HG03342 (cell line): ENCODE results near the gene DES.

ENCODE experiments used
- ATAC-seq: cut with Tn5 transposase; IDR thresholded peaks from one replicate; pipeline ENCODE4 v1.9.1; 2021; ENCODE audit warnings: mild to moderate bottlenecking, moderate library complexity; ENCODE audit not compliant: unreplicated experiment

The DES gene

GRCh38 chr2:219452361-219453317, 34.5 kb downstream of the DES start:
- ATAC-seq: no peak

GRCh38 chr2:219453671-219454590, 35.8 kb downstream of the DES start:
- no peak for ATAC-seq

- no peak for ATAC-seq
Observed at GRCh38 chr2:219455581-219455980, 37.4 kb downstream of the DES start.

- ATAC-seq: peak; percentile 56
Observed at GRCh38 chr2:219457784-219458369, 39.7 kb downstream of the DES start.

GRCh38 chr2:219458996-219459395, 40.8 kb downstream of the DES start:
- no peak for ATAC-seq

- ATAC-seq: no peak
Observed at GRCh38 chr2:219459460-219460311, 41.5 kb downstream of the DES start.

- no peak for ATAC-seq
Observed at GRCh38 chr2:219460424-219460926, 42.3 kb downstream of the DES start.

GRCh38 chr2:219461047-219461514, 42.9 kb downstream of the DES start:
- no peak for ATAC-seq

- no peak for ATAC-seq
Observed at GRCh38 chr2:219461669-219462068, 43.5 kb downstream of the DES start.

- ATAC-seq: no peak
Observed at GRCh38 chr2:219462349-219462748, 44.2 kb downstream of the DES start.

GRCh38 chr2:219464286-219465032, 46.3 kb downstream of the DES start:
- no peak for ATAC-seq

- ATAC-seq: no peak
Observed at GRCh38 chr2:219465659-219466561, 47.7 kb downstream of the DES start.

GRCh38 chr2:219466816-219467735, 48.9 kb downstream of the DES start:
- no peak for ATAC-seq

GRCh38 chr2:219467736-219468075, 49.5 kb downstream of the DES start:
- ATAC-seq: no peak

- ATAC-seq: no peak
Observed at GRCh38 chr2:219468410-219469185, 50.4 kb downstream of the DES start.

GRCh38 chr2:219469186-219469724, 51.1 kb downstream of the DES start:
- ATAC-seq: no peak
